Fibroblast of lung (primary cell): Measurements from ENCODE around the gene RAC3. TPM values are rescaled to one million over a fixed set of nuclear protein-coding genes. Genes with fewer than 3 reads are reported as not detected.

Experiments used
- DNase-seq, 2 donors: peaks; one replicate each; pipeline versions ENCODE4 v3.0.0 to v3.0.0-alpha.2; 2010; ENCODE audit warnings: low read depth in 2 of 2
- H2AFZ ChIP-seq: 2 replicates; pipeline ENCODE4 v1.5.1; 2012; ENCODE audit warnings: low read length, control low read depth, inconsistent platforms
- H3K27ac ChIP-seq: 2 replicates; pipeline ENCODE4 v1.5.1; 2011; ENCODE audit warnings: low read length, control low read depth; ENCODE audit not compliant: insufficient read depth
- H3K27me3 ChIP-seq: 2 replicates; pipeline ENCODE4 v1.5.1; 2011; ENCODE audit warnings: mild to moderate bottlenecking, low read length; ENCODE audit not compliant: control insufficient read depth, insufficient read depth
- H3K36me3 ChIP-seq: 2 replicates; pipeline ENCODE4 v1.5.1; 2011; ENCODE audit warnings: low read length; ENCODE audit not compliant: control insufficient read depth, insufficient read depth
- H3K4me1 ChIP-seq: 2 replicates; pipeline ENCODE4 v1.5.1; 2011; ENCODE audit warnings: low read length; ENCODE audit not compliant: control insufficient read depth, insufficient read depth; ENCODE audit errors: extremely low read depth
- H3K4me2 ChIP-seq: 2 replicates; pipeline ENCODE4 v1.5.1; 2011; ENCODE audit warnings: low read length, control low read depth; ENCODE audit not compliant: insufficient read depth; ENCODE audit errors: extremely low read depth
- H3K4me3 ChIP-seq, 4 experiments: fragments of 200-600 bp in 1 of 4; sonication (generic) in 1 of 4; replicated peaks in 1 of 4; 2 replicates each; pipeline ENCODE4 v1.5.1; 2011 to 2016; ENCODE audit warnings: low read length in 4 of 4, low read depth in 3 of 4, mild to moderate bottlenecking in 3 of 4, control low read depth in 2 of 4, inconsistent platforms in 1 of 4, mixed read lengths in 1 of 4; ENCODE audit not compliant: insufficient read depth in 1 of 4; ENCODE audit errors: control extremely low read depth in 1 of 4
- H3K79me2 ChIP-seq: 2 replicates; pipeline ENCODE4 v1.5.1; 2012; ENCODE audit warnings: mild to moderate bottlenecking, low read length, inconsistent platforms; ENCODE audit not compliant: control insufficient read depth, insufficient read depth
- H3K9ac ChIP-seq: 2 replicates; pipeline ENCODE4 v1.5.1; 2011; ENCODE audit warnings: mild to moderate bottlenecking, low read length, control low read depth; ENCODE audit not compliant: insufficient read depth
- H3K9me3 ChIP-seq: 2 replicates; pipeline ENCODE4 v1.5.1; 2012; ENCODE audit warnings: low read depth, low read length; ENCODE audit not compliant: control insufficient read depth, insufficient read depth
- H4K20me1 ChIP-seq: 2 replicates; pipeline ENCODE4 v1.5.1; 2011; ENCODE audit warnings: low read length; ENCODE audit not compliant: control insufficient read depth, insufficient read depth; ENCODE audit errors: extremely low read depth
- CTCF ChIP-seq, 2 donors: IDR thresholded peaks in 1 of 2; conservative IDR thresholded peaks in 1 of 2; 1 replicate in 1 of 2; 2 replicates in 1 of 2; pipeline ENCODE4 v1.5.1; 2011 to 2012; ENCODE audit warnings: low read length in 2 of 2, control low read depth in 1 of 2, inconsistent platforms in 1 of 2, low read depth in 1 of 2, mild to moderate bottlenecking in 1 of 2
- EZH2 ChIP-seq: IDR thresholded peaks from 2 replicates; pipeline ENCODE4 v1.5.1; 2012; ENCODE audit warnings: low read length, control low read depth, mild to moderate bottlenecking; ENCODE audit errors: missing control alignments
- polyA plus RNA-seq, 2 donors: library from polyadenylated mRNA; depleted of rRNA in 1 of 2; stranded (reverse) in 1 of 2; unstranded in 1 of 2; fragments of >200 nt; gene quantifications; 2 replicates each; pipeline ENCODE4 v1.2.1, GENCODE V29; 2011 to 2012; ENCODE audit warnings: missing spikeins in 1 of 2
- total RNA-seq: library from RNA; depleted of rRNA; stranded (reverse); fragments of >200 nt; gene quantifications from 2 replicates; pipeline ENCODE4 v1.2.1, GENCODE V29; 2014

Gene RAC3
- total and polyA plus RNA-seq, 2 donors (not counting 1 experiment from before 2014, with no cell fraction given), result 4.3 to 6.6 TPM

- no peak overlapping the region for H2AFZ ChIP-seq
- peaks cover 4% of the 10 kb centered on the region for H3K4me1 ChIP-seq
- H3K36me3 ChIP-seq, result no peaks in the 10 kb centered on the region
- H3K4me2 ChIP-seq, result no peak overlapping the region
- no peak for DNase-seq
- H3K27ac ChIP-seq, result no peak overlapping the region
- no peaks in the 10 kb centered on the region for H3K27me3 ChIP-seq
- TF ChIP-seq EZH2 (no peak), CTCF (conservative IDR thresholded peaks at IDR 0.05 in 1 of 2, IDR thresholded peaks at IDR 0.05 in 1 of 2; ENCODE audit: low read depth in 1 of 2, low read length in 2 of 2) (no peak)
- no peak overlapping the region for H3K9ac ChIP-seq
- no peaks in the 10 kb centered on the region for H3K9me3 ChIP-seq
- H4K20me1 ChIP-seq, result no peaks in the 10 kb centered on the region
- H3K4me3 ChIP-seq, result no peak overlapping the region
- H3K79me2 ChIP-seq, result no peaks in the 10 kb centered on the region
Measured at GRCh38 chr17:82033359-82034085, 2.0 kb downstream of the RAC3 start.

GRCh38 chr17:82034371-82035011 lies 3.0 kb downstream of the RAC3 start:
- TF ChIP-seq CTCF (conservative IDR thresholded peaks at IDR 0.05 in 1 of 2, IDR thresholded peaks at IDR 0.05 in 1 of 2; ENCODE audit: low read depth in 1 of 2, low read length in 2 of 2), result no peak
- TF ChIP-seq EZH2, result no peak
- H3K27me3 ChIP-seq, result no peaks in the 10 kb centered on the region
- peaks cover 4% of the 10 kb centered on the region for H3K4me1 ChIP-seq
- H3K9me3 ChIP-seq, result no peaks in the 10 kb centered on the region
- no peaks in the 10 kb centered on the region for H3K79me2 ChIP-seq
- H3K4me3 ChIP-seq, result no peak overlapping the region
- H3K36me3 ChIP-seq, result no peaks in the 10 kb centered on the region
- H3K9ac ChIP-seq, result no peak overlapping the region
- no peaks in the 10 kb centered on the region for H4K20me1 ChIP-seq
- H3K4me2 ChIP-seq, result no peak overlapping the region
- H3K27ac ChIP-seq, result no peak overlapping the region
- no peak for DNase-seq
- H2AFZ ChIP-seq, result no peak overlapping the region

GRCh38 chr17:82035488-82035887 lies 4.0 kb downstream of the RAC3 start:
- H4K20me1 ChIP-seq, result no peaks in the 10 kb centered on the region
- H2AFZ ChIP-seq, result no peak overlapping the region
- no peak overlapping the region for H3K27ac ChIP-seq
- no peaks in the 10 kb centered on the region for H3K79me2 ChIP-seq
- TF ChIP-seq EZH2 (no peak), CTCF (conservative IDR thresholded peaks at IDR 0.05 in 1 of 2, IDR thresholded peaks at IDR 0.05 in 1 of 2; ENCODE audit: low read depth in 1 of 2, low read length in 2 of 2) (no peak)
- no peak overlapping the region for H3K4me3 ChIP-seq
- H3K9ac ChIP-seq, result no peak overlapping the region
- no peaks in the 10 kb centered on the region for H3K27me3 ChIP-seq
- no peaks in the 10 kb centered on the region for H3K36me3 ChIP-seq
- no peak for DNase-seq
- no peak overlapping the region for H3K4me2 ChIP-seq
- H3K9me3 ChIP-seq, result no peaks in the 10 kb centered on the region
- H3K4me1 ChIP-seq, result peaks cover 4% of the 10 kb centered on the region
